Measurements from ENCODE around the gene DCUN1D3. TPM values are rescaled to one million over a fixed set of nuclear protein-coding genes. Genes with fewer than 3 reads are reported as not detected.

DCUN1D3 gene
- total RNA-seq, 2 experiments from 2014 or later: 4.2 to 5.1 TPM

DNA sequence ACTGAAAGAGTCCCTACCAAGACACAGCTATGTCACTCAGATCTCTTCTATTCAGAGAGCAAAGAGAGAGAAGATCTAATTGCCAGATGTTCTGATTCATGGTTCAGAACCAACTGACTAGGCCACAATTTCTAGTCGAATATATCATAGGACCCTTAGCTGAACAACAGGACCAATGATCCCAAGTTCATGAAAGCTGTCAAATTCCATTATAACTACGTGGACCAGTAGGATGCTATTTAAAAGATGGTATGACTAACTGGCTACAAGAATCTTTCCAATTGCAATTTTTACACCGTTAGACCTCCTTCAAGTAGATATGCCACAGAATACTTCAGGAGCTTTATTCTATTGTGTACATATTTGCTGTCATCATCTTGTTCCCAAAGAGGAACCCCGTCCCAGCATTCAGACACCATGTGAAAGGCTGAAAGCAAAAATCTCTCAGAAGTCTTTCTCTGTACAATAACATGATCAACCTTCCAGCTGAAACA is 26.0 kb downstream of the DCUN1D3 start:
- peak overlapping the region; percentile 75 for H3K27ac Mint-ChIP-seq
- peaks cover 5% of the 10 kb centered on the region for H3K36me3 Mint-ChIP-seq (ENCODE audit: low read depth)
- POLR2A ChIA-PET: interaction anchor here (0.7 to 1.5 kb wide), 5 partner anchors 27 to 133 kb away, joined by 3 to 6 read pairs (median 5); partner anchors contain the start of genes LYRM1 and THUMPD1
- CTCF ChIA-PET: interaction anchor here (0.6 to 2.3 kb wide), 13 partner anchors 9 to 1790 kb away, joined by 3 to 11 read pairs (median 4); partner anchors contain the start of genes DCUN1D3, LYRM1 and THUMPD1
- no peaks in the 10 kb centered on the region for H3K27me3 Mint-ChIP-seq
- peaks cover 45% of the 10 kb centered on the region for H3K4me1 Mint-ChIP-seq
- peak overlapping the region; percentile 54 for H3K4me3 Mint-ChIP-seq
- no peaks in the 10 kb centered on the region for H3K9me3 Mint-ChIP-seq (ENCODE audit: low read depth)
- intact Hi-C loops (cut with DNase I, micrococcal nuclease): loop anchor here (1.0 to 2.0 kb wide), 6 partner anchors 26 to 67 kb away; partner anchors contain the start of genes DCUN1D3 (in 2 of the 2), LYRM1 (in 2 of the 2), ERI2 (in 1 of the 2) and REXO5 (in 1 of the 2)
- ATAC-seq: peak; percentile 14
- DNase-seq: peak; percentile 17

DNA sequence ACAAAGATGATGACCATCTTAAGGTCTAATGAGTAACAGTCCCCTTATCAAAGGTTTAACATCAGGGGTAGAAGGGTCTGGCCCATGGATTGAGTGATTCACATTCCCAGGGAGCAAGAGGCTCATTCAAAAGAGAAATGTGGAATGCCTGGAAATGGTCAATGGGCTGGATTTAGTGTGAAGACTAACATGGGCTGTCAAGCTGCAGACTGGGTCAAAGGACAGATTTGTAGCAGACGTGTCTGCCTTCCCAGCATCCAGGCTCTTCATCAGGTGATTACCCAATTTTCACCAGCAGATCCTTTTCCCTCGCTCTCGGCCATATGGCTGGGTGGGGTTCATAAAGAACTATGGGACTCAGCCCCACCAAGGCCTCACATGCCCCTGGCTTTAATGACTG is 26.8 kb downstream of the DCUN1D3 start:
- H3K27ac Mint-ChIP-seq: peak overlapping the region; percentile 75
- ATAC-seq (no peak), DNase-seq (no peak)
- H3K36me3 Mint-ChIP-seq (ENCODE audit: low read depth): peaks cover 5% of the 10 kb centered on the region
- no peak overlapping the region for H3K4me3 Mint-ChIP-seq
- no peaks in the 10 kb centered on the region for H3K9me3 Mint-ChIP-seq (ENCODE audit: low read depth)
- ChIA-PET CTCF (interaction anchor here (0.7 to 1.4 kb wide), 3 partner anchors 65 to 1762 kb away, joined by 3 to 5 read pairs (median 4); no protein-coding TSS in a partner anchor), POLR2A (interaction anchor here (0.7 kb wide), 1 partner anchor 18 kb away, joined by 3 read pairs; no protein-coding TSS in a partner anchor)
- intact Hi-C loops (cut with DNase I, micrococcal nuclease): no loop called here
- peaks cover 38% of the 10 kb centered on the region for H3K4me1 Mint-ChIP-seq
- no peaks in the 10 kb centered on the region for H3K27me3 Mint-ChIP-seq

- CTCF ChIA-PET: no interaction called here
- POLR2A ChIA-PET: no interaction called here
- ATAC-seq (no peak), DNase-seq (no peak)
- intact Hi-C loops (cut with DNase I, micrococcal nuclease): no loop called here
- H3K27ac Mint-ChIP-seq: no peak overlapping the region
- peaks cover 34% of the 10 kb centered on the region for H3K4me1 Mint-ChIP-seq
- H3K4me3 Mint-ChIP-seq: no peak overlapping the region
- no peaks in the 10 kb centered on the region for H3K9me3 Mint-ChIP-seq (ENCODE audit: low read depth)
- H3K36me3 Mint-ChIP-seq (ENCODE audit: low read depth): peaks cover 2% of the 10 kb centered on the region
- H3K27me3 Mint-ChIP-seq: no peaks in the 10 kb centered on the region
Observed at GRCh38 chr16:20871941-20872815, 28.0 kb downstream of the DCUN1D3 start.

DNA sequence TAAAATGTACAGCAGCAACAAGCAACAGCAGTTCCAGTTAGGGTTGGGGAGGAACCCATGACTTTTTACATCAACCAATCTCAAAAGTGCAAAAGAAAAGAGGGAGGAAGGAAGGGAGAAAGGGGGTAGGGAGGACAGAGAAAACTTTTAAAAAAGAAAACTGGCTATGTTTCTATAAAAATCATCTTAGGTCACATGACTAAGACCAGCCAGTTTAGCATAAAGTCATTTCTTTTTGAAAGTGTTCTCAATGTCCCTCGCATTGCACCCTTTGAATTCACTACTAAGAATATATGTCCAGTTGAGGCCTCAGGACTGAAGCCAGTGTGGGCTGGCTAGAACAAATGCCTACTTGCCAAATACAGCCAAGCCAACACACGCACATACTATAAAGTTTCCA is 28.9 kb downstream of the DCUN1D3 start:
- DNase-seq (no peak), ATAC-seq (no peak)
- Mint-ChIP-seq H3K27ac (no peak overlapping the region), H3K36me3 (ENCODE audit: low read depth) (peaks cover 3% of the 10 kb centered on the region), H3K9me3 (ENCODE audit: low read depth) (no peaks in the 10 kb centered on the region), H3K4me3 (no peak overlapping the region), H3K27me3 (no peaks in the 10 kb centered on the region), H3K4me1 (peaks cover 39% of the 10 kb centered on the region)
- ChIA-PET POLR2A (no interaction called here), CTCF (interaction anchor here (0.6 kb wide), 1 partner anchor 25 kb away, joined by 3 read pairs; no protein-coding TSS in a partner anchor)
- intact Hi-C loops (cut with DNase I, micrococcal nuclease): no loop called here

DNA sequence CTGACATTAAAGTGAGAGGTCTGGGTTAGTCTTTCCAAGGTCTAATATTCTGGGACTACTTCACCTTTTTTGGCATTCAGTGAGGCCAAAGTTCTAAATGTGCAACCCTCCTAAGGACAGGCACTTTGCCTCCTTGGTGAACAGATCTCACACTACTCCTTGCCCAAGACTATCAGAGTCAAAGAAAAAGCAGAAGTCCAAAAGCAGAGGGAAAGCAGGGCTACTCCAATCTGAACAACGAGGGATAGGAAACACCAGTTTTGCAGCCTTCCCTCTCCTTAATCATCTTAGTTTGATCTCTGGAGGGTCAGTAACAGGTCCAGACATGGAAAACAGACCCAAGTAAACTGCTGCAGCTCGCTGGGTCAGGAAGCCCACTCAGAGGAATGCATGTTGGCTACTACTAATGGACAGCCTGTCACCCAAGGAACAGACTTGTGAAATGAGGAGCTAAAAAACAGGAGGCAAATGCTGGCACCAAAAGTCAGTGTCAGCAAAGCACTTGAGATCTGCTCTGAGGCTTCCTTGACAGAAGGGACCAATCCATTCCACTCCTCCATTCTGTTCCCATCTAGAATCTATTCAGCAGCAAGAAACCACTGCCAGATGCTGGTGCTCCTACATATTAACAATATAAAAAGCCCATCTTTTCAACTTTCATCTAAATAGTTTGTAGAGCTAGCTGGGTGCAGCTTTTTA is 29.9 kb downstream of the DCUN1D3 start:
- H3K4me1 Mint-ChIP-seq: peaks cover 44% of the 10 kb centered on the region
- H3K9me3 Mint-ChIP-seq (ENCODE audit: low read depth): no peaks in the 10 kb centered on the region
- H3K27ac Mint-ChIP-seq: no peak overlapping the region
- POLR2A ChIA-PET: interaction anchor here (0.6 kb wide), 1 partner anchor 89 kb away, joined by 3 read pairs; no protein-coding TSS in a partner anchor
- DNase-seq (no peak), ATAC-seq (no peak)
- CTCF ChIA-PET: no interaction called here
- peaks cover 3% of the 10 kb centered on the region for H3K36me3 Mint-ChIP-seq (ENCODE audit: low read depth)
- no peaks in the 10 kb centered on the region for H3K27me3 Mint-ChIP-seq
- no peak overlapping the region for H3K4me3 Mint-ChIP-seq
- intact Hi-C loops (cut with DNase I, micrococcal nuclease): no loop called here

DNA sequence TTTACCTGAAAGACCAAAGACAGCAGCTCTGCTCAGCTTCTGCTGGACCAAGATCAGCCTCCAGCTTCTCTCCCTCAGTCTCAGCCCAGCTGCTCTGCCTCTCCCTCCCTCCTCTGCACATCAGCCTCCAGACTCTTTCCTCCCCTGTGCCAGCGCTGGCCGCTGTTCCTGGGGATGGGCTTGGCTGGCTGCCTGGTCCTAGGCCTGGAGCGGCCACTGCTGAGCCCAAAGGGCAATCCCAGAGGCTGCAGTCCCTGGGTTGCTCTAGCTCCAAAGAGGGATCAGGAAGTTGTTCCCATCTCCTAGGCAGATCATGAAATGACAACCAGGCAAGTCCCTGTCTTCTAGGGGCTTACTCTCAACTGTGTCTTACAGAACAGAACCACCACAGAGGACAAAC is 31.3 kb downstream of the DCUN1D3 start:
- ChIA-PET CTCF (interaction anchor here (0.6 kb wide), 1 partner anchor 44 kb away, joined by 3 read pairs; no protein-coding TSS in a partner anchor), POLR2A (no interaction called here)
- H3K9me3 Mint-ChIP-seq (ENCODE audit: low read depth): no peaks in the 10 kb centered on the region
- peaks cover 3% of the 10 kb centered on the region for H3K36me3 Mint-ChIP-seq (ENCODE audit: low read depth)
- no peaks in the 10 kb centered on the region for H3K27me3 Mint-ChIP-seq
- no peak overlapping the region for H3K27ac Mint-ChIP-seq
- DNase-seq: no peak
- peaks cover 32% of the 10 kb centered on the region for H3K4me1 Mint-ChIP-seq
- no peak for ATAC-seq
- intact Hi-C loops (cut with DNase I, micrococcal nuclease): no loop called here
- no peak overlapping the region for H3K4me3 Mint-ChIP-seq

DNA sequence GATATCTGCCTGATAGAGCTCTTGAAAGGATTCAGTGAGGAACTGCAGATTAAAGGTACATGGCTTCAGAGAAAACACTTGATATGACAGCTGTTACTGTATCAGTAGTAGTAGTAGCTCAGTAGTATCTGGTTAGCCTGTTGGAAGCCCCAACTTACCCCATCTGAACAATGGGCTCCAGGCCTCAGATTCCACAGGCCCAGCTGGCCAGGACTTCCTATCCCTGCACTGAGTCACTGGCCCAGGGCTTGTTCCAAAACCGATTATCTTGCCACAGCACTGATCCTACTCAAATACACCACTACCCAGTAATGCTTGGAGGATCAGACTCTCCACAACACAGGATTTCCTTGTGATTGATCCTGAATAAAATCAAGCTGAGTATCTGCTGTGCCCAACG is 32.6 kb downstream of the DCUN1D3 start:
- H3K27ac Mint-ChIP-seq: no peak overlapping the region
- no peaks in the 10 kb centered on the region for H3K27me3 Mint-ChIP-seq
- H3K4me1 Mint-ChIP-seq: peaks cover 22% of the 10 kb centered on the region
- DNase-seq: no peak
- intact Hi-C loops (cut with DNase I, micrococcal nuclease): no loop called here
- no peak for ATAC-seq
- peaks cover 3% of the 10 kb centered on the region for H3K36me3 Mint-ChIP-seq (ENCODE audit: low read depth)
- CTCF ChIA-PET: interaction anchor here (0.6 to 2.3 kb wide), 5 partner anchors 17 to 418 kb away, joined by 3 to 16 read pairs (median 3); no protein-coding TSS in a partner anchor
- H3K4me3 Mint-ChIP-seq: no peak overlapping the region
- POLR2A ChIA-PET: no interaction called here
- no peaks in the 10 kb centered on the region for H3K9me3 Mint-ChIP-seq (ENCODE audit: low read depth)

GRCh38 chr16:20866801-20867200 is 33.4 kb downstream of the DCUN1D3 start:
- Mint-ChIP-seq H3K4me3 (no peak overlapping the region), H3K4me1 (peaks cover 17% of the 10 kb centered on the region), H3K27ac (peak overlapping the region; percentile 49), H3K36me3 (ENCODE audit: low read depth) (peaks cover 5% of the 10 kb centered on the region), H3K27me3 (no peaks in the 10 kb centered on the region), H3K9me3 (ENCODE audit: low read depth) (no peaks in the 10 kb centered on the region)
- ATAC-seq: no peak
- ChIA-PET POLR2A (no interaction called here), CTCF (interaction anchor here (0.7 to 2.3 kb wide), 3 partner anchors 16 to 419 kb away, joined by 3 to 16 read pairs (median 3); no protein-coding TSS in a partner anchor)
- intact Hi-C loops (cut with DNase I, micrococcal nuclease): no loop called here
- DNase-seq: no peak

DNA sequence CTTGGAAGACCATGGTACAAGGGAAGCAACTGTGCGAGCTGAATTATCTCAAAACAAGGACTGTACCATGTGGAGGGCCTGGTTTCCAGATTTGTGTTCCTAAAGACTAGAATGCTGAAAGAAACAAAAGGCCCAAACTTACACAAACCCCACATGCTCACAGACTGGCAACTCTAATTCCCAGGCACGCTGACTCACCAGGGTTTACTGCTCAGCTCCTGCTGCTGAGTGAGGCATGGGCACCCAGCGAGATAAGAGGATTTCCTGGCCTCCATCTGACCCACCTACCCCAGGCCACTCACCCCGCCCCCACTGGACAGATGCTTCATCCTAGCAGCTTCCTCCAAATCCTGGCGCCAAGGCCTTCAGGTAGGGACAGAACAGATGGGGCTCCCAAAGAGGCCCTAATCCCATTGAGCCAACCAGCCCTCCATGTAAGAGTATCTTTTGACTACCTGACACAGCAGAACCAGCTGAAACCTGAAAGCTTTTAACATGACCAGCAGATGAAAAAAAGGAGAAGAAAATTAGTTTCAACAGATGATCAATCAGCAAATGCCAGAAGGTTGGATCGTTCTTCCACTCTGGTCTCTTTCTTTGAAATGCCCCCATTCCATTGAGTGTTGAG is 33.9 kb downstream of the DCUN1D3 start:
- peak; percentile 74 for ATAC-seq
- ChIA-PET CTCF (interaction anchor here (0.7 to 2.3 kb wide), 5 partner anchors 11 to 45 kb away, joined by 3 to 16 read pairs (median 3); no protein-coding TSS in a partner anchor), POLR2A (no interaction called here)
- Mint-ChIP-seq H3K27me3 (no peaks in the 10 kb centered on the region), H3K9me3 (ENCODE audit: low read depth) (no peaks in the 10 kb centered on the region), H3K36me3 (ENCODE audit: low read depth) (peaks cover 5% of the 10 kb centered on the region), H3K4me3 (no peak overlapping the region), H3K4me1 (peaks cover 17% of the 10 kb centered on the region), H3K27ac (peak overlapping the region; percentile 61)
- peak; percentile 38 for DNase-seq
- intact Hi-C loops (cut with DNase I, micrococcal nuclease): no loop called here

DNA sequence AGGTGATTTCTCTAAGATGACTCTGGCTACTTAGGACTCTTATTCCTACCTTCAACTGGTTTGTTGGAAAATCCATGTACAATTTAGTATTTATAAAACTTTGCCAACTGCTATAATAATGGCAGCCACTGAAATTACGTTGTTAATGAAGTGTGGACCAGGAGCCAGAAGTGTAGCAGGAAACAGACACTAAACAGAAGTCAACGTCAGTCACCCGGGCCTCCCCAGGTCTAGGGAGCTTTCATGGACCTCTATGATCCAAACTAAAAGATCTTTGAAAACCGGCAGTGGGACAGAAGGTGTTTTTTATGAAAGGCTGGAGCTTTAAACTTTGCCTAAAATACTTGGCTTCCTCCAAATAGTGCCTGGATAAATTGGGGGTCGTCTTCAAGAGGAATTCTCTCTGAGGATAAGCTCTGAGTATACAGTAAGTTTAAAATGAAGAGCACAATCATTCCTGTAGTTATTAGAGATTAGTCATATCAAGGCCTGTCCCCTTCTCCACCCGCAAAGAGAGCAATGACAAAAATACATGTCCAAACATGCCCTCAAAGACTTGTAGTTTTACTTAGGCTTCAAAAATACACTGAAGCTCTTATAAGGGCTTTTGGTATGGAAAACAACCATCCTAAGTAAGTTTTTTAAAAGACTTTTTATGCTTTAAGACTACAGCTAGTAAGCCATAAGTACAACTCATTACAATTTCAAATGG is 34.6 kb downstream of the DCUN1D3 start:
- ATAC-seq (peak; percentile 77), DNase-seq (no peak)
- Mint-ChIP-seq H3K27ac (no peak overlapping the region), H3K27me3 (no peaks in the 10 kb centered on the region), H3K4me3 (no peak overlapping the region), H3K36me3 (ENCODE audit: low read depth) (peaks cover 6% of the 10 kb centered on the region), H3K4me1 (peaks cover 17% of the 10 kb centered on the region), H3K9me3 (ENCODE audit: low read depth) (no peaks in the 10 kb centered on the region)
- intact Hi-C loops (cut with DNase I, micrococcal nuclease): no loop called here
- CTCF ChIA-PET: interaction anchor here (0.6 to 2.3 kb wide), 7 partner anchors 10 to 1307 kb away, joined by 3 to 16 read pairs (median 5); no protein-coding TSS in a partner anchor
- POLR2A ChIA-PET: no interaction called here

Data from activated CD4-positive, alpha-beta T cell treated with anti-CD3 and anti-CD28 coated beads for 36 hours (primary cell).